GM21723 (cell line): ENCODE measurements around the gene OR5T2.
"Not testable (repeated sequence)": the region's sequence is repeated elsewhere in the genome, so short reads cannot be mapped to it uniquely, and the experiment has no call there.

Experiments
- ATAC-seq: cut with Tn5 transposase; IDR thresholded peaks from one replicate; pipeline ENCODE4 v1.9.1; 2021; ENCODE audit warnings: mild to moderate bottlenecking, moderate library complexity; ENCODE audit not compliant: unreplicated experiment

The OR5T2 gene

GRCh38 chr11:56234155-56234554 lies at the start of gene OR5T2:
OR5T2 (minus strand) TSS chr11:56234255; CDS start chr11:56233062, 1,193 bp downstream.
- no peak for ATAC-seq

GRCh38 chr11:56273854-56274253 lies 39.8 kb upstream of the OR5T2 start, which contains the start of gene OR5T1:
OR5T1 (plus strand) TSS chr11:56274154; CDS start chr11:56275639, 1,485 bp downstream.
- ATAC-seq = no peak

GRCh38 chr11:56271092-56271491 lies 37.0 kb upstream of the OR5T2 start:
- no peak for ATAC-seq

- no peak for ATAC-seq
These were observed 17.9 kb upstream of the OR5T2 start, which contains the start of gene OR5T3 for GRCh38 chr11:56251954-56252353. OR5T3 (plus strand) TSS chr11:56252254; CDS start chr11:56252254, 0 bp downstream.

- ATAC-seq = not testable (repeated sequence)
These were observed 14.3 kb downstream of the OR5T2 start for GRCh38 chr11:56219735-56220134.

- no peak for ATAC-seq
These were observed 19.5 kb downstream of the OR5T2 start for GRCh38 chr11:56214537-56214936.

GRCh38 chr11:56207790-56208189 lies 26.3 kb downstream of the OR5T2 start:
- ATAC-seq = no peak

GRCh38 chr11:56197367-56197766 lies 36.7 kb downstream of the OR5T2 start:
- ATAC-seq = no peak

GRCh38 chr11:56196705-56197104 lies 37.4 kb downstream of the OR5T2 start:
- no peak for ATAC-seq

- ATAC-seq = no peak
These were observed 45.5 kb downstream of the OR5T2 start for GRCh38 chr11:56188602-56189001.

GRCh38 chr11:56183459-56183858 lies 50.6 kb downstream of the OR5T2 start:
- ATAC-seq = no peak
